GOT3 (cell line): Measurements from ENCODE around the gene RNF149.
"Not testable (repeated sequence)": the region's sequence is repeated elsewhere in the genome, so short reads cannot be mapped to it uniquely, and the experiment has no call there.

Source experiments
- DNase-seq: peaks from one replicate; lab custom pipeline; 2025; ENCODE audit warnings: mixed read lengths; lab: John Stamatoyannopoulos, UW

RNF149 gene

GRCh38 chr2:101331202-101331601, 22.7 kb upstream of the RNF149 start:
- no peak for DNase-seq

- no peak for DNase-seq
Measured at GRCh38 chr2:101330253-101330933, 21.9 kb upstream of the RNF149 start.

GRCh38 chr2:101329026-101329425, 20.5 kb upstream of the RNF149 start:
- no peak for DNase-seq

DNA sequence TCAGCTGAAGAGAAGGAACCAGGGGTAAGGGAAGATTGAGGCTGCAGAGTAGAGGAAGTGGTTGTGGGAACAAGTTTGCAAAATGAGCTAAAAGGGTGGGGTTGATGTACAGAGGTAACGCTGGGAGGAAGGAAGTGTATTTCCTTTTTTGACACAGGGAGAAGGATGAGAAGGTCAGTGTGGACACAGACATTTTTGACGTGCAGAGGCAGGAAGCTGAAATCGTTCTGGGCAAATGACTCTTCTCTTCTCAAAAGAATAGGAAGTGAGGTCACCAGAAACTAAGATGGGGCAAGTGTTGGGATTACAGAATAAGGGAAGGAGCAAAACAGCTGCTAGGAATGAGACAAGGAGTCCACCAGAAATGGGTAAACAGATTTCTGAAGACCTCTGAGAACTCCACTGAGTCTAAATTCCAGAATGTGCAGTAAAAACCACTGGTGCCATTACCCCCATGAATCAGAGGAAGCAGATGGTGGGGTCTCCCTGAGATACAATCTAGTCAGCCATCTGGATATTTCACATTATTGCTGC, 20.0 kb upstream of the RNF149 start:
- no peak for DNase-seq

- DNase-seq = no peak
Measured at GRCh38 chr2:101327863-101328394, 19.4 kb upstream of the RNF149 start.

GRCh38 chr2:101325425-101325824, 16.9 kb upstream of the RNF149 start:
- no peak for DNase-seq

GRCh38 chr2:101316568-101316967, 8.1 kb upstream of the RNF149 start:
- not testable (repeated sequence) for DNase-seq

- DNase-seq = no peak
Measured at GRCh38 chr2:101311696-101312017, 3.2 kb upstream of the RNF149 start.

DNA sequence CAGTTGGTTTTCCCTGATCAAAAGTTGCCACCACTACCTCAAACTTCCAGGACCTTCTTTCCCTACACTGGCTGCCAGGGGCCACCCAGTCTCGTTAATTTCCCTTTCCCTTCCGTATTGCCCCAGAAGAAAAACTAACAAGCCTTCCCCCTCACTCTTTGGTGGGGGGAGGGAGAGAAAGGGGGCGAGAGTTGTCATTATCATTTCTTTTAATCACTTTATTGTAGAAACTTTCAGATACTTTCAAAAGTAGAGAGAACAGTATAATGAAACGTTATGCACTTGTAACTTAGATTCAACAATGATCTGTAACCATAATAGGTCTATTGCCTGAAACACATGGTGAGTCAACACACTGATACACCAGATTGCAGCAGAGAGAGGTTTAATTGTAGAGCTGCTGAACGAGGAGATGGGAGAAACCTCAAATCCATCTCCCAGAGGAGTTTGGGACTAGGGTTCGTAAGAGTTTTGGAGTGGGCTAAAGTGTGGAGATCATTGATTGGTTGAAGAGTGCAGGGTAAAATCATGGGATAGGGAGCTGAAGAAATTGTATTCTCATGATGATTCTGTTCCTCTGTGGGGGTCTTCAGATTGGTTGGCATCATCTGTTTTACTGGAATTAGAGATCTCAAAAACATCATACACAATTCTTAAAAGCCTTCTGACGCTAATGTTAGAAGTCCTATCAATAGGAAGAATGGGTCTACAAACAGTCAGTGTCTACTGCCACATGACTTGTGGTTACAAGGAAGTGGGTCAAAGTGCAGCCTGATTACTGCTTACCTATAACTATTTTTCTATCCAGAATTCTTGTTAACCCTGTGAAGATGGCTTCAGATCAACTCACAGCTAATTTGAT, 2.6 kb upstream of the RNF149 start:
- DNase-seq = no peak

DNA sequence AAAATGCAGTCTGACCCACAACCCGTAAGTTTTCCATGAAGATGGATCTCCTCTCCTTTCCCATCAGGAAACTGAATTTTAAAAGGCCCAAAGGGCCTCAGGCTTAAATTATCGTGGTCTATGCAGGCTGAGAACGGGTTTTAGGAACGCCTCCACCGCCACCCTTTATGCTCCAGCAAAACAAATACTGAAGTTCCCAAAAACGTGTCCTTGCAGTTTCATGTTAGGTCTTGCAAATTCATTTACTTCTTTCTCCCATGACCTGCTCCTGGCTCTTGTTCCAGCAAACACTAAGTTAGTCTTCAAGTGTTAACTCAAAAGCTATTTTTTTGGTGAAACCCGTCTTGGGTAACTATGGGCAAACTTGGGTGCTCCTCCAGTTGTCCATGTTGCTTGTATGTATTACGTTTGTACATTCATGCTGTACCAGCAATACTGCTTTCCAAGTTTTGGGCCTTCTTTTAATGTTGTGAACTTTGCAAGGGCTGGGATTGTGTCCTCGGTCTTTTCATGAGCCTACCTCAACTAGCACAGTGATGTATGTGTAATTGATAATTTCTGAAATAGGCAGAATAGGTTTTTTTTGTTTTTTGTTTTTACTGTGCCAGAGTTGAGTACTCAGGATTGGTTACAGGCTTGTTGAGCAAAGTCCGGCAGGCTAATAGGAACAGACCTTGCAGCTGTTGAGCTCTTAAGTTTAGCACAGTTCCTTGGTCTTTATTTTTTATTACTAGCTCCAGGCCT, 1.8 kb upstream of the RNF149 start:
- no peak for DNase-seq

- DNase-seq = no peak
Measured at GRCh38 chr2:101307950-101308431, 510 bp downstream of the RNF149 start.

DNA sequence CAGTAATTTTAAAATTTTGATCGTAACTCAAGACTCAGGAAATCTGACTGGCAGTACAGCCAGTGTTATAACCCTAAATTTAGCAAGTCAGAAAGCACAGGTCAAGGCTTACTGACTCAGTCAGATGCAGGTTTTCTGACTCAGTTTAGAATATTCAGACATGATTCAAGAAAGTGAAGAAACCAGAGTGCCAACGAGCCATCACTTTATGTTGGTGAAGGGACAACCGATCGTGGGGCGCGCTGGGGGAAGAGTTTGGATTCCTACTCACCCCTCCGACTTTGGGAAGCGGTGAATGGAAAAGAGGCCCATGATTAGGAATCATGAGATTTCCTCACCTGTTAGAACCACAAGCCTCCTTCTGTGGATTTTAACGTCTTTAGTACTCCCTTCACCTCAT, 998 bp downstream of the RNF149 start:
- no peak for DNase-seq

DNA sequence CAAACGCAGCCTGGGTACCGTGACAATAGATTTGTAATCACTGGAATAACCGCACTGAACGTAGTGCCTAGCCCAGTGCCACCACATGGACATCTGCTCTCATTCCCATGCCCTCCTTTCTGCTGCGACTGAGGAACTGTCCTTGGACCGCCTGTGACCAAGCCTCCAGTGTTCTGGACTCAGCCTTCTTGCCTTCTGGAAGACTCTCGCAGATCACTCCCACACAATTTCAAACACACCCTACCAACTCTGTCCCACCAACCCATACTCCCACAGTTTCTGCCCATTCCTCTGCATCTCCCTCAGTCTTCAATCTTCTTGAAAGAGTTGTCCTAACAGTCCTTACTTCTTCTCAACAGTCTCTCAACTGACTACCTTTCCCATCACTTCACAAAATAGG, 2.1 kb downstream of the RNF149 start:
- no peak for DNase-seq

DNA sequence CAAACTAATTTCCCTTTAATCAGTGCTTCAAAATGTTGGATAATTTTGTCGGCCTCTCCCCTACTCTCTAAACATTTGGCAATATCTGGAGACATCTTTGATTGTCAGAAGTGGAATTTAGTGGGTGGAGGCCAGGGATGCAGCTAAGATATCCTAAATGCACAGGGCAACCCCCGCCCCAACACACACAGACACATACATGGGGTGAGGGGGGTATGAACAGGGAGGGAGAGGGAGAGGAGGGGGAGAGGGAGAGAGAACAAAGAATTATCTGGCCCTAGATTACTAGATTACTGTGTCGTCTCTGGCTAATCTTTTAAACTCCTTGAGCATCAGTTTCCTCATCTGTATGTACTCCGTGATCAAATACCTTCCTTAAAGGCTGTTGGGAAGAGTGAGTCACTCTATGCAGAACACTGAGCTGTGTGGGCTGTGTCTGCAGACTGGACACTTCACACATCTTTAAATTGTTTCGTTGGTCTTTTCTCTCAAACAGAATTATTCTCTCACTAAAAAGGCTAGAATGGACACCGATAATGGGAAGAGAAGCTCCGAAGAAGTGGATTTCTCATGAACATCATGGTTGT, 2.9 kb downstream of the RNF149 start:
- no peak for DNase-seq

- no peak for DNase-seq
Measured at GRCh38 chr2:101305035-101305434, 3.5 kb downstream of the RNF149 start.

DNA sequence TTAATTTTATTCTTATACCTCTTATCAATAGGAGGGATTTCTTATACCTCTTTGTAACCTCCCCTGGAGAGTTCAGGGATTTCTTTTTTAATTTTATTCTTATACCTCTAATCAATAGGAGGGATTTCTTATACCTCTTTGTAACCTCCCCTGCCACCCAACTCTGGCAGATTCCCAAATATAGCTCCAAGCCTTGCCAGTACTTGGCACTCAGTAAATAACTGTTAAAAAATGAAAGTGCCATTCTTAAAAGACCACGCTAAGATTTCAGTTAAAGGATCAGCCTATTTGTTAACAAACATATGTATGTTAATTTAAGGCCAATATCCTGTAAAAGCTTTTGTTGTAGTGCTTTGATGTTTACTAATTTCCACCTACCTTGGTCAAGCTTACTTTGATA, 4.8 kb downstream of the RNF149 start:
- DNase-seq = no peak

DNA sequence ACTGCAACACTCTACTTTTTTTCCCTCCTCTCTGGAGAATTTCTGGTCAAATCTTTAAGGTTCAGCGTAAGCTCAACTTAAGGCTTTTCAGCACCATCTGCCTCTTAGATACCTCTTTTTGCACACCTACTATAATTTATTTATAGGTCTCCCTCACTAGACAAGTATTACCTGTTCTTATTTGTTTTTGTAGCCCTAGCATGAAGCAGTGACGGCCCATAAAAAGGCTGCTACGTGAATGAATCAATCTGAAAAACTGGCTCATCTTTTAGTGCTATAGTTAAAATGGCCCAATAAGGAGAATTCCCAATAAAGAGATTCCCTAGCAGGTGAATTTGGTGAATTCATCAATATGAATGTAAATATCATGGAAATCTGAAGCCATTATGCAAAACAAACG, 6.5 kb downstream of the RNF149 start:
- no peak for DNase-seq

- DNase-seq = no peak
Measured at GRCh38 chr2:101300836-101301235, 7.7 kb downstream of the RNF149 start.

DNA sequence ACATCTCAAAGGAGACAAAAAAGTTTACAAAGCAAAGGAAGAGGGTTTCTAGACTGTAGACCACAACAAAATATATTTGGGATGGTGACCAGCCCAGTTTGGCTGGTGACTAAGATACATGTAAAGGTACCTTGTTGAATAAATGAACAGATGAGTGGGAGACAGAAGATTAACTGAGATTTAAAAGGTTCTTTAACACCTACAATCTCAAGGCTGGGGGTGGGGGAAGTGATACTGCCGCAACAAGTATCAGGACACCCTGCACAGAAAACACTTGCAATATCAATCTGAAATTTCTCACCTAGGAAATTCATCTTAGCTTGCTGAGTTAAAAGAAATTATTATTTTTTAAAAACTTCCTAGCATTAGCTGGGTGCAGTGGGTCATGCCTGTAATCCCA, 8.3 kb downstream of the RNF149 start:
- DNase-seq = no peak

DNA sequence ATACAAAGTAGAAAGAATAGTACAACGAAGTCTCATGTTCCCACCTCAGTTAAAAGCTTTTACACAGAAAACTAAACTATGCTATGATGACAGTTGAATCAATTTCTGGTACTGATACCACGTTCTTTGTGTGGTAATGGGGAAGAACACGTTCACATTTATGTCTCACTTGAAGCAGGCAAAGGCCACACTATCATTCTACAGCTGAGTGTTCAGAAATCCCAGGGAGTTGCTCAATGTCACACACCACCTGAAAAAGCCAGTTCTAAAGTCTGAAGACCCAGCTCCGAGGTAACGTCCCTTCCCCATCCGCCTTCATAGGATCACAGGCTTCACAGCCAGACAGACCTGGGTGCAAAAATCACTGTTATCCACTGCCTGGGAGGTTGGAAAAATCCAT, 8.9 kb downstream of the RNF149 start:
- DNase-seq = no peak

DNA sequence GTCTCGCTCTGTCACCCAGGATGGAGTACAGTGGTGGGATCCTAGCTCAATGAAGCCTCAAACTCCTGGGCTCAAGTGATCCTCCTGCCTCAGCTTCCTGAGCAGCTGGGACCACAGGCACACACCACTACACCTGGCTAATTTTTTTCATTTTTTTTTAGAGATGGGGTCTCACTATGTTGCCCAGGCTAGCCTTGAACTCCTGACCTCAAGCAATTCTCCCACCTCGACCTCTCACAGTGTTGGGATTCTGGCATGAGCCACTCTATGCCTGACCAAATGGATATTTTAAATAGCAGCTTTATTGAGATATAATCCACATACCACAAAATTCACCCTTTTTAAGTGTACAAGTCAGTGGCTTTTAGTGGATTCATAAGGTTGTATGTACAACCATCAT, 11.1 kb downstream of the RNF149 start:
- no peak for DNase-seq

GRCh38 chr2:101296371-101296770, 12.1 kb downstream of the RNF149 start:
- no peak for DNase-seq
